Activated T-helper 2 cell treated with anti-CD3 and anti-CD28 coated beads, Interferon-gamma antibody, Interleukin-2, Interleukin-4, amounts not matched to agents 10 μg/mL and 5 μg/mL and 100 μg/mL, durations not matched to agents 14 hours and 24 hours and 36 hours (primary cell): Measurements from ENCODE around the gene SBNO2. TPM values are rescaled to one million over a fixed set of nuclear protein-coding genes. Genes with fewer than 3 reads are reported as not detected.

ENCODE experiments used
- DNase-seq: peaks from one replicate; pipeline ENCODE4 v3.0.0; 2021; ENCODE audit warnings: low spot score
- H3K27ac Mint-ChIP-seq: one replicate; pipeline ENCODE4 v1.8.0; 2021; ENCODE audit warnings: mixed read lengths
- H3K27me3 Mint-ChIP-seq: one replicate; pipeline ENCODE4 v1.8.0; 2021; ENCODE audit warnings: low read depth, mixed read lengths
- H3K36me3 Mint-ChIP-seq: one replicate; pipeline ENCODE4 v1.8.0; 2021; ENCODE audit warnings: low read depth, mixed read lengths
- H3K4me1 Mint-ChIP-seq: one replicate; pipeline ENCODE4 v1.8.0; 2021; ENCODE audit warnings: low read depth, mixed read lengths
- H3K4me3 Mint-ChIP-seq: one replicate; pipeline ENCODE4 v1.8.0; 2021; ENCODE audit warnings: low read depth, mild to moderate bottlenecking, moderate library complexity, mixed read lengths
- H3K9me3 Mint-ChIP-seq: one replicate; pipeline ENCODE4 v1.8.0; 2021; ENCODE audit warnings: mixed read lengths
- intact Hi-C: fragments of 100-400 bp; cut with micrococcal nuclease; formaldehyde crosslinking; loops from one replicate; pipeline ENCODE4 v1.15.1; 2023
- total RNA-seq: library from RNA; stranded (reverse); gene quantifications from 2 replicates; pipeline ENCODE4 v1.2.3, GENCODE V29; 2022

Gene SBNO2
- total RNA-seq, 1 donor from 2014 or later = 82.8 TPM

DNA sequence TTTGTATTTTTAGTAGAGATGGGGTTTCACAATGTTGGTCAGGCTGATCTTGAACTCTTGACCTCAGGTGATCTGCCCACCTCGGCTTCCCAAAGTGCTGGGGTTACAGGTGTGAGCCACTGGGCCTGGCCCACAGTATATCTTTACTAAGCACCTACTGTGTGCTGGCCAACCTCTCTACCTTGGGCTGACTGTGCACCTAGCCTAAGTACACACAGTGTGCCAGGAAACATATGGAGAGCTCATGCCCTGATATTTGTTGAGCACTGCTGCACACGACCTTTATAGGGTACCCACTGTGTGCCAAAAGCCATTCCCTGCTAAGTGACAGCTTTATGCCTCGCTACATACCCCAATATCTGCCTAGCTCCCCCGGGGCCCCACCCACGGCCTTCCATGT lies 113.4 kb downstream of the SBNO2 start:
- no peaks in the 10 kb centered on the region for H3K27me3 Mint-ChIP-seq
- H3K4me1 Mint-ChIP-seq = peaks cover 20% of the 10 kb centered on the region
- H3K4me3 Mint-ChIP-seq = no peak overlapping the region
- H3K27ac Mint-ChIP-seq = no peak overlapping the region
- intact Hi-C loops = no loop called here
- DNase-seq = no peak
- H3K9me3 Mint-ChIP-seq = no peaks in the 10 kb centered on the region
- peaks cover 16% of the 10 kb centered on the region for H3K36me3 Mint-ChIP-seq

- H3K27ac Mint-ChIP-seq = no peak overlapping the region
- peaks cover 16% of the 10 kb centered on the region for H3K36me3 Mint-ChIP-seq
- intact Hi-C loops = no loop called here
- H3K4me3 Mint-ChIP-seq = no peak overlapping the region
- H3K27me3 Mint-ChIP-seq = no peaks in the 10 kb centered on the region
- H3K4me1 Mint-ChIP-seq = peaks cover 9% of the 10 kb centered on the region
- H3K9me3 Mint-ChIP-seq = no peaks in the 10 kb centered on the region
- no peak for DNase-seq
Observed at GRCh38 chr19:1058112-1058511, 116.0 kb downstream of the SBNO2 start.

Other genes starting within 250 kb of the SBNO2 start
- gene ARID3A, start 248.2 kb downstream of the SBNO2 start, total RNA-seq = 42.0 and 42.6 TPM in 2 replicates
- 88.6 and 94.9 TPM in 2 replicates for gene WDR18, start 189.9 kb downstream of the SBNO2 start, total RNA-seq
- gene GRIN3B, start 173.8 kb downstream of the SBNO2 start, total RNA-seq = 0.11 TPM in 1 of 2 replicates, not detected in the other
- gene TMEM259, start 153.1 kb downstream of the SBNO2 start, total RNA-seq = 137 and 138 TPM in 2 replicates
- gene RNU6-2, start 152.7 kb downstream of the SBNO2 start, total RNA-seq = not detected in 2 replicates
- gene CNN2, start 147.7 kb downstream of the SBNO2 start, total RNA-seq = 160 and 163 TPM in 2 replicates
- gene ABCA7, start 134.2 kb downstream of the SBNO2 start, total RNA-seq = 17.2 and 19.6 TPM in 2 replicates
- gene ARHGAP45, start 107.1 kb downstream of the SBNO2 start, total RNA-seq = 158 TPM in 2 replicates
- gene POLR2E, start 78.9 kb downstream of the SBNO2 start, total RNA-seq = 260 and 272 TPM in 2 replicates
- gene GPX4, start 70.3 kb downstream of the SBNO2 start, total RNA-seq = 257 TPM in 2 replicates
- gene STK11, start 31.5 kb upstream of the SBNO2 start, total RNA-seq = 65.7 and 71.1 TPM in 2 replicates
- 3.5 and 3.7 TPM in 2 replicates for gene CBARP, start 63.7 kb upstream of the SBNO2 start, total RNA-seq
- 233 and 240 TPM in 2 replicates for gene ATP5F1D, start 67.5 kb upstream of the SBNO2 start, total RNA-seq
- 84.7 and 85.4 TPM in 2 replicates for gene MIDN, start 74.3 kb upstream of the SBNO2 start, total RNA-seq
- gene CIRBP, start 95.1 kb upstream of the SBNO2 start, total RNA-seq = 214 and 226 TPM in 2 replicates
- gene FAM174C, start 101.3 kb upstream of the SBNO2 start, total RNA-seq = 91.7 and 99.4 TPM in 2 replicates
- gene EFNA2, start 111.6 kb upstream of the SBNO2 start, total RNA-seq = not detected in 2 replicates
- 88.7 and 104 TPM in 2 replicates for gene NDUFS7, start 209.6 kb upstream of the SBNO2 start, total RNA-seq
- gene GAMT, start 227.3 kb upstream of the SBNO2 start, total RNA-seq = 30.6 and 33.9 TPM in 2 replicates
- gene DAZAP1, start 233.3 kb upstream of the SBNO2 start, total RNA-seq = 282 and 290 TPM in 2 replicates